ENCODE results near the gene RAB32. TPM values are rescaled to one million over a fixed set of nuclear protein-coding genes. Genes with fewer than 3 reads are reported as not detected.

RAB32 gene
- total RNA-seq, 2 donors from 2014 or later: 7.3 to 17.9 TPM

DNA sequence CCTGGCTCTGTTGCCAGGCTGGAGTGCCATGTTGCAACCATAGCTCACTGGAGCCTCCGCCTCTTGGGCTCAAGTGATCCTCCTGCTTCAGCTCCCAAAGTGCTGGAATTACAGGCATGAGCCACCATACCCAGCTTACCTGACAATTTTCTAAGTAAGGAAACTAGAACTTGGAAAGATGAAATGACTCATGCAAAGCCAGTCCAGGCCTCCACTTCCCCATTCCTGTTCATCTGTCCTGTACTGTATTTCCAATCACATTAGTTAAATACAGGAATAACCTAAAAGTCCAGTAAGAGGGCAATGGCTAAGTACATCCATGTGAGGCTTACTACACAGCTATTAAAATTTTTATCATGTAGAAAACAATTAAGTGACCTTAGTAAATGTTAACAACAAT, 46.9 kb downstream of the RAB32 start:
- ATAC-seq: no peak
- 89 to 95% methylated on average over 1 of the region's 1 CpG for WGBS, 2 donors
- TF ChIP-seq POLR2A (IDR thresholded peaks at IDR 0.05): no peak
- TF ChIP-seq, protein P1, sequence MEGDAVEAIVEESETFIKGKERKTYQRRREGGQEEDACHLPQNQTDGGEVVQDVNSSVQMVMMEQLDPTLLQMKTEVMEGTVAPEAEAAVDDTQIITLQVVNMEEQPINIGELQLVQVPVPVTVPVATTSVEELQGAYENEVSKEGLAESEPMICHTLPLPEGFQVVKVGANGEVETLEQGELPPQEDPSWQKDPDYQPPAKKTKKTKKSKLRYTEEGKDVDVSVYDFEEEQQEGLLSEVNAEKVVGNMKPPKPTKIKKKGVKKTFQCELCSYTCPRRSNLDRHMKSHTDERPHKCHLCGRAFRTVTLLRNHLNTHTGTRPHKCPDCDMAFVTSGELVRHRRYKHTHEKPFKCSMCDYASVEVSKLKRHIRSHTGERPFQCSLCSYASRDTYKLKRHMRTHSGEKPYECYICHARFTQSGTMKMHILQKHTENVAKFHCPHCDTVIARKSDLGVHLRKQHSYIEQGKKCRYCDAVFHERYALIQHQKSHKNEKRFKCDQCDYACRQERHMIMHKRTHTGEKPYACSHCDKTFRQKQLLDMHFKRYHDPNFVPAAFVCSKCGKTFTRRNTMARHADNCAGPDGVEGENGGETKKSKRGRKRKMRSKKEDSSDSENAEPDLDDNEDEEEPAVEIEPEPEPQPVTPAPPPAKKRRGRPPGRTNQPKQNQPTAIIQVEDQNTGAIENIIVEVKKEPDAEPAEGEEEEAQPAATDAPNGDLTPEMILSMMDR (IDR thresholded peaks at IDR 0.05): no peak
- intact Hi-C loops (cut with DNase I): no loop called here
- H3K36me3 ChIP-seq (replicated peaks in 1 of 2; ENCODE audit: insufficient read depth in 1 of 2, low read depth in 2 of 2): no peaks in the 10 kb centered on the region
- no peaks in the 10 kb centered on the region for H3K9me3 ChIP-seq
- no peak overlapping the region for H3K4me3 ChIP-seq
- no peaks in the 10 kb centered on the region for H3K4me1 ChIP-seq
- no peaks in the 10 kb centered on the region for H3K27me3 ChIP-seq
- no peak overlapping the region for H3K27ac ChIP-seq
- DNase-seq: no peak

- TF ChIP-seq POLR2A (IDR thresholded peaks at IDR 0.05): no peak
- TF ChIP-seq, protein P1 (IDR thresholded peaks at IDR 0.05): no peak
- Histone ChIP-seq H3K27me3 (no peaks in the 10 kb centered on the region), H3K4me1 (no peaks in the 10 kb centered on the region), H3K9me3 (no peaks in the 10 kb centered on the region), H3K27ac (no peak overlapping the region), H3K4me3 (no peak overlapping the region), H3K36me3 (replicated peaks in 1 of 2; ENCODE audit: insufficient read depth in 1 of 2, low read depth in 2 of 2) (no peaks in the 10 kb centered on the region)
- intact Hi-C loops (cut with DNase I): no loop called here
- ATAC-seq (no peak), DNase-seq (no peak)
These were observed 48.8 kb downstream of the RAB32 start for GRCh38 chr6:146592451-146592850.

GRCh38 chr6:146593986-146594385, 50.4 kb downstream of the RAB32 start:
- ATAC-seq (no peak), DNase-seq (peak in 1 of 4 donors; percentile 14)
- Histone ChIP-seq H3K36me3 (replicated peaks in 1 of 2; ENCODE audit: insufficient read depth in 1 of 2, low read depth in 2 of 2) (no peaks in the 10 kb centered on the region), H3K27ac (no peak overlapping the region), H3K4me1 (peaks cover 6% of the 10 kb centered on the region), H3K9me3 (no peaks in the 10 kb centered on the region), H3K4me3 (no peak overlapping the region), H3K27me3 (no peaks in the 10 kb centered on the region)
- intact Hi-C loops (cut with DNase I): no loop called here
- 56 to 77% methylated on average over 2 of the region's 2 CpGs for WGBS, 2 donors
- no peak for TF ChIP-seq POLR2A (IDR thresholded peaks at IDR 0.05)
- TF ChIP-seq, protein P1 (IDR thresholded peaks at IDR 0.05): no peak

DNA sequence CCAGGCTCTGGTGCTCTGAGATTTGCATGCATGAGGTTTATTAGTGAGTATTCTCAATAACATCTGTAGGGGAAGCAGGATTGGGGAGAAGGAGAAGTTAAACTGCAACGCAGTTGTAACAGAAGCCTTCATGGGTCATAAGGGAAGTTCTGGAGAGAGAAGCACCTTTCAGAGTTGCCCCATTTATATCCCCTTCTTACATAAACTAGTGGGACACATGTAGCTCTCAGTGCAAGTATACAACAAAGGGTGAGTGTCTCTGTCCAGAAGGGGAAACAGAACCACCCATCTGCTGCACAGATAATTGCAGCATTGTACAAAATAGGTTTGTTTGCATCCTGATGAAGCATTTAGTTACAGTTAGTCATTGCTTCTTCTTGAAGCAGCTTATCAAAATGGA, 50.9 kb downstream of the RAB32 start:
- Histone ChIP-seq H3K4me3 (no peak overlapping the region), H3K27ac (no peak overlapping the region), H3K27me3 (no peaks in the 10 kb centered on the region), H3K9me3 (no peaks in the 10 kb centered on the region), H3K4me1 (peaks cover 9% of the 10 kb centered on the region), H3K36me3 (replicated peaks in 1 of 2; ENCODE audit: insufficient read depth in 1 of 2, low read depth in 2 of 2) (no peaks in the 10 kb centered on the region)
- no peak for TF ChIP-seq POLR2A (IDR thresholded peaks at IDR 0.05)
- TF ChIP-seq, protein P1 (IDR thresholded peaks at IDR 0.05): no peak
- no peak for ATAC-seq
- DNase-seq: peak in 1 of 4 donors; percentile 15
- intact Hi-C loops (cut with DNase I): no loop called here
- 32 to 50% methylated on average over 1 of the region's 1 CpG for WGBS, 2 donors

DNA sequence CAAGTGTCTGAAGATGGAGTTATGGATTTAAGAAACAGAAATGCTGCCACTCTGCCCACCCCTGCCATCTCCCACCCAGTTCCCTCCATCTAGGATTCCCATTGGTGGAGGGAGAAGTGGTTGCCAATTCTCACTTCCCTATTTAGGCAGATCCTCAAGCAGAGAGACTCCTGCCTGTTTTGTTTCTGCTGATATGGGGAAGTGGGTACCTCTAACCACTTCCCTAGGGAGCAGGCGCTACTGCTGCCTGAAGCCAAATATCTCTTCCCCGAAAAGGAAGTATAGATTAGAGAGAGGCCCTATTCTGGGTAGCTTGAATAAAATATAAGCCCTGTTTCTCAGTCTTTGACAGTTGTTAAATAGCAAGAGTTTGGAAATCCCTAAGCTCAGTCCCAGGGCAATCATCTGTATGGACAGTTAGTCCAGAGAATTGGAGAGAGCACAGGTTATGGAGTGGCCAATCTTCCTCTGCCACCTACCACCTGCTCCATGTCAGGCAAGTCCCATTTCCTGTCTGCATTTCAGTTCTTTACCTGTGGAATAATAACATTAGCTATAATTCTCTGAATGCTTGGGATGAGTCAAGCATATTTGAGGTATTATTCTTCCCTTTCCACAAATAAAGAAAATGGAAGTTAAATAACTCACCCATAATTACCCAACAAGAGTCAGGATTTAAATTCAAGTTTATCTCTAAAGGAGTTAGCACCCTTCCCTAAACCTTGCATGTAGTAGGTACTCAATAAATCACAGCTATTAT, 52.5 kb downstream of the RAB32 start:
- intact Hi-C loops (cut with DNase I): no loop called here
- peak in 1 of 4 donors; percentile 39 for DNase-seq
- no peak overlapping the region for H3K4me3 ChIP-seq
- ATAC-seq: no peak
- no peaks in the 10 kb centered on the region for H3K36me3 ChIP-seq (replicated peaks in 1 of 2; ENCODE audit: insufficient read depth in 1 of 2, low read depth in 2 of 2)
- WGBS, 2 donors: 36 to 69% methylated on average over 2 of the region's 2 CpGs
- no peaks in the 10 kb centered on the region for H3K9me3 ChIP-seq
- no peaks in the 10 kb centered on the region for H3K27me3 ChIP-seq
- H3K4me1 ChIP-seq: peaks cover 9% of the 10 kb centered on the region
- TF ChIP-seq, protein P1 (IDR thresholded peaks at IDR 0.05): no peak
- TF ChIP-seq POLR2A (IDR thresholded peaks at IDR 0.05): no peak
- no peak overlapping the region for H3K27ac ChIP-seq
